Glomerular visceral epithelial cell (primary cell): Measurements from ENCODE around the gene MIXL1.
"Not testable (repeated sequence)": the region's sequence is repeated elsewhere in the genome, so short reads cannot be mapped to it uniquely, and the experiment has no call there.

Experiments
- DNase-seq: peaks from one replicate; pipeline ENCODE4 v3.0.0-alpha.2; 2016; ENCODE audit errors: extremely low spot score

Gene MIXL1

GRCh38 chr1:226223157-226223785, at the start of gene MIXL1:
MIXL1 (plus strand) TSS chr1:226223664; CDS start chr1:226223682, 18 bp downstream.
- no peak for DNase-seq

GRCh38 chr1:226176870-226177269, 46.6 kb upstream of the MIXL1 start:
- no peak for DNase-seq

- peak; percentile 82 for DNase-seq
These were observed 41.3 kb upstream of the MIXL1 start for GRCh38 chr1:226181996-226182714.

GRCh38 chr1:226185141-226186036, 38.1 kb upstream of the MIXL1 start:
- DNase-seq, result peak; percentile 22

GRCh38 chr1:226186124-226187018, 37.1 kb upstream of the MIXL1 start, which contains the start of gene ACBD3:
ACBD3 (minus strand) TSS chr1:226186741; CDS start chr1:226186675, 66 bp downstream.
- DNase-seq, result peak; percentile 81

GRCh38 chr1:226187019-226187322, 36.5 kb upstream of the MIXL1 start:
- no peak for DNase-seq

- DNase-seq, result no peak
These were observed 36.1 kb upstream of the MIXL1 start for GRCh38 chr1:226187380-226187779.

GRCh38 chr1:226195144-226195543, 28.3 kb upstream of the MIXL1 start:
- DNase-seq, result no peak

GRCh38 chr1:226199971-226200370, 23.5 kb upstream of the MIXL1 start:
- no peak for DNase-seq

GRCh38 chr1:226201029-226201593, 22.4 kb upstream of the MIXL1 start:
- no peak for DNase-seq

GRCh38 chr1:226202246-226202645, 21.2 kb upstream of the MIXL1 start:
- DNase-seq, result no peak

- DNase-seq, result not testable (repeated sequence)
These were observed 20.8 kb upstream of the MIXL1 start for GRCh38 chr1:226202666-226203065.

GRCh38 chr1:226203240-226203639, 20.2 kb upstream of the MIXL1 start:
- no peak for DNase-seq

- no peak for DNase-seq
These were observed 19.8 kb upstream of the MIXL1 start for GRCh38 chr1:226203655-226204054.

- no peak for DNase-seq
These were observed 19.3 kb upstream of the MIXL1 start for GRCh38 chr1:226204198-226204597.

GRCh38 chr1:226207048-226207447, 16.4 kb upstream of the MIXL1 start:
- no peak for DNase-seq

GRCh38 chr1:226209307-226210059, 14.0 kb upstream of the MIXL1 start:
- DNase-seq, result no peak

GRCh38 chr1:226210571-226211176, 12.8 kb upstream of the MIXL1 start:
- DNase-seq, result no peak

GRCh38 chr1:226211181-226211821, 12.2 kb upstream of the MIXL1 start:
- DNase-seq, result no peak
